Lower leg skin (tissue), 3 donors: ENCODE data around the gene MYO10.

Experiments used
- CTCF ChIP-seq, 3 donors: fragments of 450-650 bp; IDR thresholded peaks; one replicate each; pipeline ENCODE4 v1.5.1; 2016; ENCODE audit warnings: antibody characterized with exemption in 3 of 3, mild to moderate bottlenecking in 3 of 3, moderate library complexity in 2 of 3
- POLR2A ChIP-seq, 2 donors: fragments of 450-650 bp; IDR thresholded peaks; one replicate each; pipeline ENCODE4 v1.6.1; 2016 to 2017; ENCODE audit warnings: antibody characterized with exemption in 2 of 2, mild to moderate bottlenecking in 1 of 2, moderate library complexity in 1 of 2

- TF ChIP-seq CTCF (IDR thresholded peaks at IDR 0.05) (no peak), POLR2A (IDR thresholded peaks at IDR 0.05) (no peak)
Observed at GRCh38 chr5:16691731-16692130, 244.4 kb downstream of the MYO10 start.
